Activated gamma-delta T cell treated with Interleukin-2 at 50 U/mL for 16 hours (primary cell): ENCODE data around the gene HJURP.

Experiments used
- DNase-seq: peaks from one replicate; pipeline ENCODE4 v3.0.0-alpha.2; 2020

Gene HJURP

GRCh38 chr2:233829193-233830110, 24.9 kb downstream of the HJURP start:
- no peak for DNase-seq

GRCh38 chr2:233828546-233829192, 25.7 kb downstream of the HJURP start:
- no peak for DNase-seq

GRCh38 chr2:233824373-233824772, 30.0 kb downstream of the HJURP start:
- DNase-seq = no peak

- no peak for DNase-seq
Observed at GRCh38 chr2:233823731-233824121, 30.6 kb downstream of the HJURP start.

GRCh38 chr2:233822781-233823730, 31.3 kb downstream of the HJURP start:
- DNase-seq = no peak

GRCh38 chr2:233822101-233822771, 32.1 kb downstream of the HJURP start:
- DNase-seq = no peak

GRCh38 chr2:233821709-233822100, 32.6 kb downstream of the HJURP start:
- no peak for DNase-seq

- no peak for DNase-seq
Observed at GRCh38 chr2:233821196-233821595, 33.1 kb downstream of the HJURP start.

- no peak for DNase-seq
Observed at GRCh38 chr2:233820774-233821105, 33.6 kb downstream of the HJURP start.

- no peak for DNase-seq
Observed at GRCh38 chr2:233819884-233820773, 34.2 kb downstream of the HJURP start.

GRCh38 chr2:233818639-233819621, 35.4 kb downstream of the HJURP start:
- no peak for DNase-seq

- peak; percentile 1 for DNase-seq
Observed at GRCh38 chr2:233817995-233818638, 36.2 kb downstream of the HJURP start.

GRCh38 chr2:233817361-233817911, 36.9 kb downstream of the HJURP start:
- no peak for DNase-seq

- peak; percentile 2 for DNase-seq
Observed at GRCh38 chr2:233816771-233817170, 37.6 kb downstream of the HJURP start.

- DNase-seq = peak; percentile 2
Observed at GRCh38 chr2:233816334-233816733, 38.0 kb downstream of the HJURP start.

- no peak for DNase-seq
Observed at GRCh38 chr2:233815861-233816260, 38.5 kb downstream of the HJURP start.

GRCh38 chr2:233814056-233814835, 40.1 kb downstream of the HJURP start:
- DNase-seq = peak; percentile 1

GRCh38 chr2:233813236-233814055, 40.9 kb downstream of the HJURP start:
- DNase-seq = no peak
